Left ventricle myocardium superior (tissue), 1 donor: ENCODE measurements around the gene ENAH. TPM values are rescaled to one million over a fixed set of nuclear protein-coding genes. Genes with fewer than 3 reads are reported as not detected.

ENCODE experiments used
- ATAC-seq: fragments of 200-7000 bp; cut with Tn5 transposase; one replicate; pipeline ENCODE4 v1.9.1; 2020; ENCODE audit warnings: mild to moderate bottlenecking, moderate library complexity
- DNase-seq: peaks from one replicate; pipeline ENCODE4 v3.0.0-alpha.2; 2020
- intact Hi-C: fragments of 100-400 bp; cut with micrococcal nuclease; formaldehyde crosslinking; loops from one replicate; pipeline ENCODE4 v1.11.0; 2022
- total RNA-seq: library from RNA; stranded (reverse); fragmentation: NEBNext Ultra II Directional; extraction: Animal tissue kit (Norgen Biotek cat#: 25700); gene quantifications from one replicate; pipeline ENCODE4 v1.2.1, GENCODE V29; 2021
- donor health status: DM: no; HTN: yes; CAD: no; lungs with severe emphysema.

The ENAH gene
- total RNA-seq, 1 donor from 2014 or later: 90.1 TPM

- ATAC-seq (no peak), DNase-seq (no peak)
- intact Hi-C loops: no loop called here
These were observed 192.7 kb downstream of the ENAH start for GRCh38 chr1:225460021-225460736.

GRCh38 chr1:225458222-225458631 is 194.7 kb downstream of the ENAH start:
- no peak for DNase-seq
- peak; percentile 24 for ATAC-seq
- intact Hi-C loops: no loop called here

- peak; percentile 24 for ATAC-seq
- DNase-seq: no peak
- intact Hi-C loops: no loop called here
These were observed 198.2 kb downstream of the ENAH start for GRCh38 chr1:225454733-225455132.

- ATAC-seq (no peak), DNase-seq (no peak)
- intact Hi-C loops: no loop called here
These were observed 198.9 kb downstream of the ENAH start for GRCh38 chr1:225453797-225454648.

GRCh38 chr1:225451840-225452515 is 200.9 kb downstream of the ENAH start:
- ATAC-seq (no peak), DNase-seq (no peak)
- intact Hi-C loops: no loop called here

- intact Hi-C loops: no loop called here
- ATAC-seq: no peak
These were observed 201.6 kb downstream of the ENAH start for GRCh38 chr1:225451340-225451739.

GRCh38 chr1:225450491-225451191 is 202.3 kb downstream of the ENAH start:
- ATAC-seq (peak; percentile 47), DNase-seq (peak; percentile 56)
- intact Hi-C loops: no loop called here

More at GRCh38 chr1:225451340-225451739, 201.6 kb downstream of the ENAH start:
- DNase-seq: no peak

GRCh38 chr1:225449774-225450173 is 203.1 kb downstream of the ENAH start:
- ATAC-seq (no peak), DNase-seq (no peak)
- intact Hi-C loops: no loop called here

GRCh38 chr1:225449261-225449660 is 203.7 kb downstream of the ENAH start:
- intact Hi-C loops: no loop called here

GRCh38 chr1:225448146-225448805 is 204.6 kb downstream of the ENAH start:
- intact Hi-C loops: no loop called here
- DNase-seq (no peak), ATAC-seq (no peak)

More at GRCh38 chr1:225449261-225449660, 203.7 kb downstream of the ENAH start:
- ATAC-seq (no peak), DNase-seq (no peak)

- intact Hi-C loops: no loop called here
- no peak for DNase-seq
- peak; percentile 34 for ATAC-seq
These were observed 205.3 kb downstream of the ENAH start for GRCh38 chr1:225447650-225448089.

- no peak for ATAC-seq
- intact Hi-C loops: no loop called here
- no peak for DNase-seq
These were observed 205.8 kb downstream of the ENAH start for GRCh38 chr1:225446981-225447615.

- intact Hi-C loops: no loop called here
- ATAC-seq (no peak), DNase-seq (no peak)
These were observed 206.3 kb downstream of the ENAH start for GRCh38 chr1:225446595-225446960.

- ATAC-seq (no peak), DNase-seq (no peak)
- intact Hi-C loops: no loop called here
These were observed 207.0 kb downstream of the ENAH start for GRCh38 chr1:225445639-225446594.

- DNase-seq (no peak), ATAC-seq (no peak)
- intact Hi-C loops: no loop called here
These were observed 210.8 kb downstream of the ENAH start for GRCh38 chr1:225442123-225442505.

GRCh38 chr1:225441314-225442122 is 211.4 kb downstream of the ENAH start:
- no peak for DNase-seq
- no peak for ATAC-seq
- intact Hi-C loops: no loop called here
